ENCODE data around the gene CFP. TPM values are rescaled to one million over a fixed set of nuclear protein-coding genes. Genes with fewer than 3 reads are reported as not detected.

Gene CFP
- total RNA-seq, 4 donors from 2014 or later, result 0.60 to 10.0 (median 3.0) TPM

- DNase-seq, result no peak
- H3K4me1 ChIP-seq, result peaks cover 0 to 3% (median 0%) of the 10 kb centered on the region in 4 donors
- H3K27ac ChIP-seq, result no peak overlapping the region
- in situ Hi-C loops (cut with MboI; ENCODE audit: low pct_ligation_motif_present in 1 of 4, low pct_unique_long_range_greater_than_20kb in 1 of 4, low sequenced_read_pairs in 3 of 4) (no loop called here), intact Hi-C loops (cut with DNase I; ENCODE audit: low total_unique reads) (no loop called here)
- H3K27me3 ChIP-seq, result no peaks in the 10 kb centered on the region
- 50% methylated on average over 1 of the region's 1 CpG; no CpG with 5 or more reads in 1 of the 2 donors for WGBS, 2 donors (ENCODE audit: low coverage in 1 of 2)
- H3K36me3 ChIP-seq, result no peaks in the 10 kb centered on the region
- H3K9me3 ChIP-seq, result no peaks in the 10 kb centered on the region
- no peak overlapping the region for H3K4me3 ChIP-seq
- TF ChIP-seq CTCF (IDR thresholded peaks at IDR 0.05), result no peak
- TF ChIP-seq POLR2AphosphoS5 (IDR thresholded peaks at IDR 0.05), result no peak
- TF ChIP-seq POLR2A (IDR thresholded peaks at IDR 0.05), result no peak
- TF ChIP-seq EP300 (IDR thresholded peaks at IDR 0.05; ENCODE audit: low read depth), result no peak
Observed at GRCh38 chrX:47662144-47662657, 32.5 kb upstream of the CFP start.

GRCh38 chrX:47661539-47661938 lies 31.8 kb upstream of the CFP start:
- TF ChIP-seq CTCF (IDR thresholded peaks at IDR 0.05) (no peak), EP300 (IDR thresholded peaks at IDR 0.05; ENCODE audit: low read depth) (no peak), POLR2AphosphoS5 (IDR thresholded peaks at IDR 0.05) (no peak), POLR2A (IDR thresholded peaks at IDR 0.05) (no peak)
- no peak for DNase-seq
- no peaks in the 10 kb centered on the region for H3K9me3 ChIP-seq
- WGBS, 2 donors (ENCODE audit: low coverage in 1 of 2), result 85 to 93% methylated on average over 3 to 7 of the region's 7 CpGs
- in situ Hi-C loops (cut with MboI; ENCODE audit: low pct_ligation_motif_present in 1 of 4, low pct_unique_long_range_greater_than_20kb in 1 of 4, low sequenced_read_pairs in 3 of 4) (no loop called here), intact Hi-C loops (cut with DNase I; ENCODE audit: low total_unique reads) (no loop called here)
- H3K27ac ChIP-seq, result no peak overlapping the region
- H3K4me1 ChIP-seq, result peaks cover 0 to 3% (median 0%) of the 10 kb centered on the region in 4 donors
- H3K27me3 ChIP-seq, result no peaks in the 10 kb centered on the region
- no peak overlapping the region for H3K4me3 ChIP-seq
- H3K36me3 ChIP-seq, result no peaks in the 10 kb centered on the region

GRCh38 chrX:47659421-47659726 lies 29.6 kb upstream of the CFP start:
- Histone ChIP-seq H3K4me1 (peaks cover 0 to 3% (median 0%) of the 10 kb centered on the region in 4 donors), H3K9me3 (no peaks in the 10 kb centered on the region), H3K4me3 (peak overlapping the region in 3 of 4 donors; percentile 45 to 68 (median 65)), H3K27me3 (no peaks in the 10 kb centered on the region), H3K27ac (peak overlapping the region; percentile 89 to 99 (median 98)), H3K36me3 (no peaks in the 10 kb centered on the region)
- in situ Hi-C loops (cut with MboI; ENCODE audit: low pct_ligation_motif_present in 1 of 4, low pct_unique_long_range_greater_than_20kb in 1 of 4, low sequenced_read_pairs in 3 of 4), result no loop called here
- no peak for DNase-seq
- no peak for TF ChIP-seq EP300 (IDR thresholded peaks at IDR 0.05; ENCODE audit: low read depth)
- 13 to 47% methylated on average over 3 to 8 of the region's 8 CpGs for WGBS, 2 donors (ENCODE audit: low coverage in 1 of 2)
- intact Hi-C loops (cut with DNase I; ENCODE audit: low total_unique reads), result no loop called here

GRCh38 chrX:47658684-47659420 lies 29.1 kb upstream of the CFP start, which contains the start of gene UXT:
Gene UXT (minus strand): TSS chrX:47659180. CDS start chrX:47658927, 253 bp downstream.
- TF ChIP-seq POLR2A (IDR thresholded peaks at IDR 0.05) (peak; percentile 92), CTCF (IDR thresholded peaks at IDR 0.05) (no peak), EP300 (IDR thresholded peaks at IDR 0.05; ENCODE audit: low read depth) (no peak), POLR2AphosphoS5 (IDR thresholded peaks at IDR 0.05) (peak; percentile 59 to 88 (median 83))
- H3K27me3 ChIP-seq, result no peaks in the 10 kb centered on the region
- in situ Hi-C loops (cut with MboI; ENCODE audit: low pct_ligation_motif_present in 1 of 4, low pct_unique_long_range_greater_than_20kb in 1 of 4, low sequenced_read_pairs in 3 of 4), result no loop called here

More at GRCh38 chrX:47658684-47659420, 29.1 kb upstream of the CFP start, which contains the start of gene UXT:
- peak within 1 kb of the TSS; percentile 45 to 68 (median 61) for H3K4me3 ChIP-seq
- peak; percentile 96 for DNase-seq
- 47% methylated on average over 54 of the region's 54 CpGs; no CpG with 5 or more reads in 1 of the 2 donors for WGBS, 2 donors (ENCODE audit: low coverage in 1 of 2)
- peak within 1 kb of the TSS; percentile 89 to 99 (median 98) for H3K27ac ChIP-seq
- intact Hi-C loops (cut with DNase I; ENCODE audit: low total_unique reads), result no loop called here
- no peaks in the 10 kb centered on the region for H3K9me3 ChIP-seq
- peaks cover 0 to 3% (median 0%) of the 10 kb centered on the region in 4 donors for H3K4me1 ChIP-seq
- no peaks in the 10 kb centered on the region for H3K36me3 ChIP-seq
